Smooth muscle cell of the umbilical artery (primary cell): ENCODE data around the gene KCNE4. TPM values are rescaled to one million over a fixed set of nuclear protein-coding genes. Genes with fewer than 3 reads are reported as not detected.

Experiments
- total RNA-seq: library from RNA; depleted of rRNA; stranded (reverse); fragments of >200 nt; gene quantifications from 2 replicates; pipeline ENCODE4 v1.2.3, GENCODE V29; 2014

KCNE4 gene
- 12.5 and 173 TPM in 2 replicates for total RNA-seq

GRCh38 chr2:223051693-223052289 is at the start of gene KCNE4:
KCNE4 (plus strand) TSS chr2:223052190; CDS start chr2:223052831, 641 bp downstream.

Other genes starting within 250 kb of the KCNE4 start
- 134 and 172 TPM in 2 replicates for gene ACSL3, start 191.2 kb upstream of the KCNE4 start, total RNA-seq